Activated CD8-positive, alpha-beta T cell treated with anti-CD3 and anti-CD28 coated beads for 36 hours (primary cell): ENCODE data around the gene GCLC. TPM values are rescaled to one million over a fixed set of nuclear protein-coding genes. Genes with fewer than 3 reads are reported as not detected.
"Not testable (repeated sequence)": the region's sequence is repeated elsewhere in the genome, so short reads cannot be mapped to it uniquely, and the experiment has no call there.

Experiments
- ATAC-seq: fragments of 200-7000 bp; cut with Tn5 transposase; one replicate; pipeline ENCODE4 v1.10.0; 2021; ENCODE audit warnings: mild to moderate bottlenecking, moderate library complexity
- CTCF ChIA-PET: fragments of 350-600 bp; sonication (Branson Sonifier 250); formaldehyde crosslinking; loops from one replicate; lab custom pipeline; 2021; ENCODE audit warnings: antibody characterized with exemption; lab: Charles Lee
- POLR2A ChIA-PET: fragments of 350-600 bp; sonication (Branson Sonifier 250); formaldehyde crosslinking; loops from one replicate; lab custom pipeline; 2021; ENCODE audit warnings: antibody characterized with exemption; lab: Charles Lee
- DNase-seq: peaks from one replicate; pipeline ENCODE4 v3.0.0-alpha.2; 2020
- H3K27ac Mint-ChIP-seq: one replicate; pipeline ENCODE4 v1.8.0; 2021; ENCODE audit warnings: mild to moderate bottlenecking, mixed read lengths
- H3K27me3 Mint-ChIP-seq: one replicate; pipeline ENCODE4 v1.8.0; 2021; ENCODE audit warnings: mixed read lengths
- H3K36me3 Mint-ChIP-seq: one replicate; pipeline ENCODE4 v1.8.0; 2021; ENCODE audit warnings: low read depth, mixed read lengths
- H3K4me1 Mint-ChIP-seq: one replicate; pipeline ENCODE4 v1.8.0; 2021; ENCODE audit warnings: low read depth, mixed read lengths
- H3K4me3 Mint-ChIP-seq: one replicate; pipeline ENCODE4 v1.8.0; 2021; ENCODE audit warnings: mild to moderate bottlenecking, moderate library complexity, mixed read lengths
- H3K9me3 Mint-ChIP-seq: one replicate; pipeline ENCODE4 v1.8.0; 2021; ENCODE audit warnings: mixed read lengths
- intact Hi-C: fragments of 100-400 bp; cut with micrococcal nuclease; formaldehyde crosslinking; loops from one replicate; pipeline ENCODE4 v1.10.0; 2022
- total RNA-seq, 2 experiments: library from RNA; stranded (reverse); gene quantifications; one replicate each; pipeline ENCODE4 v1.2.3, GENCODE V29; 2021
- TF ChIP-seq, protein P1 (sequence below): fragments of 200-600 bp; IDR thresholded peaks from one replicate; pipeline ENCODE4 v1.8.0; 2022; ENCODE audit warnings: antibody characterized with exemption, mild to moderate bottlenecking

GCLC gene
- total RNA-seq, 2 experiments from 2014 or later: 17.0 to 18.6 TPM

DNA sequence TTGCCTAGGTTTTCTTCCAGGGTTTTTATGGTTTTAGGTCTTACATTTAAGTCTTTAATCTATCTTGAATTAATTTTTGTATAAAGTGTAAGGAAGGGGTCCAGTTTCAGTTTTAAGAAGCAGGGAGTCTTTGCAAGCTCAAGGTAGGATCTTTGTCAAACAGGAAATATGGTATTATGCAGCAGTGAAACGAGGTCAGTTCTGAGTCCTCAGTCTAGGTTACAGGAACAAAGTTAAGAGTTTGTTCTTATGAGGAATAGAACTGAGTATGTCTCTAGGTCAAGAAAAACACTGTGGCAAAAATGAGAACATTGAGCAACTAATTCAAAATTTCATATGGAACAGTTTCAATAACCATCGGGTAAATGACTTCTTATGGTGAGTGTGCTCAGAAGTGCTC, 63.6 kb downstream of the GCLC start:
- no peak for ATAC-seq
- no peak overlapping the region for H3K4me3 Mint-ChIP-seq
- TF ChIP-seq, protein P1, sequence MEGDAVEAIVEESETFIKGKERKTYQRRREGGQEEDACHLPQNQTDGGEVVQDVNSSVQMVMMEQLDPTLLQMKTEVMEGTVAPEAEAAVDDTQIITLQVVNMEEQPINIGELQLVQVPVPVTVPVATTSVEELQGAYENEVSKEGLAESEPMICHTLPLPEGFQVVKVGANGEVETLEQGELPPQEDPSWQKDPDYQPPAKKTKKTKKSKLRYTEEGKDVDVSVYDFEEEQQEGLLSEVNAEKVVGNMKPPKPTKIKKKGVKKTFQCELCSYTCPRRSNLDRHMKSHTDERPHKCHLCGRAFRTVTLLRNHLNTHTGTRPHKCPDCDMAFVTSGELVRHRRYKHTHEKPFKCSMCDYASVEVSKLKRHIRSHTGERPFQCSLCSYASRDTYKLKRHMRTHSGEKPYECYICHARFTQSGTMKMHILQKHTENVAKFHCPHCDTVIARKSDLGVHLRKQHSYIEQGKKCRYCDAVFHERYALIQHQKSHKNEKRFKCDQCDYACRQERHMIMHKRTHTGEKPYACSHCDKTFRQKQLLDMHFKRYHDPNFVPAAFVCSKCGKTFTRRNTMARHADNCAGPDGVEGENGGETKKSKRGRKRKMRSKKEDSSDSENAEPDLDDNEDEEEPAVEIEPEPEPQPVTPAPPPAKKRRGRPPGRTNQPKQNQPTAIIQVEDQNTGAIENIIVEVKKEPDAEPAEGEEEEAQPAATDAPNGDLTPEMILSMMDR: no peak
- H3K27me3 Mint-ChIP-seq: peaks cover 11% of the 10 kb centered on the region
- intact Hi-C loops: loop anchor here (5.0 kb wide), 1 partner anchor 44 kb away; no protein-coding TSS in a partner anchor
- H3K9me3 Mint-ChIP-seq: no peaks in the 10 kb centered on the region
- no peak overlapping the region for H3K27ac Mint-ChIP-seq
- H3K36me3 Mint-ChIP-seq: no peaks in the 10 kb centered on the region
- peaks cover 2% of the 10 kb centered on the region for H3K4me1 Mint-ChIP-seq
- no peak for DNase-seq
- ChIA-PET POLR2A (no interaction called here), CTCF (interaction anchor here (1.7 to 2.3 kb wide), 3 partner anchors 11 to 309 kb away, joined by 4 to 8 read pairs (median 7); no protein-coding TSS in a partner anchor)

DNA sequence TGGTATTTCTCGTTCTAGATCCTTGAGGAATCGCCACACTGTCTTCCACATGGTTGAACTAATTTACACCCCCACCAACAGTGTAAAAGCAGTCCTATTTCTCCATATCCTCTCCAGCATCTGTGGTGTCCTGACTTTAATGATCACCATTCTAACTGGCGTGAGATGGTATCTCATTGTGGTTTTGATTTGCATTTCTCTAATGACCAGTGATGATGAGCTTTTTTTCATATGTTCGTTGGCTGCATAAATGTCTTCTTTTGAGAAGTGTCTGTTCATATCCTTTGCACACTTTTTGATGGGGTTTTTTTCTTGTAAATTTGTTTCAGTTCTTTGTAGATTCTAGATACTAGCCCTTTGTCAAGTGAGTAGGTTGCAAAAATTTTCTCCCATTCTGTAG, 64.1 kb downstream of the GCLC start:
- H3K27me3 Mint-ChIP-seq, H3K4me3 Mint-ChIP-seq, ATAC-seq, H3K9me3 Mint-ChIP-seq, H3K4me1 Mint-ChIP-seq, DNase-seq, H3K27ac Mint-ChIP-seq, POLR2A ChIA-PET, H3K36me3 Mint-ChIP-seq: not testable (repeated sequence)
- intact Hi-C loops: loop anchor here (5.0 kb wide), 1 partner anchor 43 kb away; no protein-coding TSS in a partner anchor
- CTCF ChIA-PET: interaction anchor here (1.7 to 2.3 kb wide), 3 partner anchors 12 to 308 kb away, joined by 4 to 8 read pairs (median 7); no protein-coding TSS in a partner anchor

DNA sequence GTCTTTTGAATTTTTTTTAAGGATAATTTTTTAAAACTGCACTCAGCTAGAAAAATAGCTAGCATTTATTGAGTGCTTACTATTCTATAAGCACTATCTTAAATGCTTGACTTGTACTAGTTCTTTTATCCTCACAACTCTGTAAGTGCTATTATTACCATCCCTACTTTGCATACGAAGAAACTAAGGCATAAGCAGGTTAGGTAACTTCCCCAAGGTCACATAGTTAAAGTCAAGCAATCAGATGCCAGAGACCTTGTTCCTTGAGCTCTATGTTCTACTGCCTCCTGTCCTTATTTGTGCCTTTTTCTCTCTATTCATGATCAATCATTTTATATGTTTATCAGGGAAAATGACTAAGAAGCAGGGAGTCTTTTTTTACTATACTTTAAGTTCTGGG, 65.0 kb downstream of the GCLC start:
- peaks cover 9% of the 10 kb centered on the region for H3K27me3 Mint-ChIP-seq
- H3K4me3 Mint-ChIP-seq: no peak overlapping the region
- TF ChIP-seq, protein P1: no peak
- peaks cover 2% of the 10 kb centered on the region for H3K4me1 Mint-ChIP-seq
- CTCF ChIA-PET: interaction anchor here (1.2 to 2.3 kb wide), 5 partner anchors 13 to 307 kb away, joined by 3 to 8 read pairs (median 4); no protein-coding TSS in a partner anchor
- POLR2A ChIA-PET: no interaction called here
- H3K9me3 Mint-ChIP-seq: no peaks in the 10 kb centered on the region
- intact Hi-C loops: loop anchor here (5.0 kb wide), 1 partner anchor 43 kb away; no protein-coding TSS in a partner anchor
- no peaks in the 10 kb centered on the region for H3K36me3 Mint-ChIP-seq
- no peak for DNase-seq
- H3K27ac Mint-ChIP-seq: no peak overlapping the region
- ATAC-seq: no peak

DNA sequence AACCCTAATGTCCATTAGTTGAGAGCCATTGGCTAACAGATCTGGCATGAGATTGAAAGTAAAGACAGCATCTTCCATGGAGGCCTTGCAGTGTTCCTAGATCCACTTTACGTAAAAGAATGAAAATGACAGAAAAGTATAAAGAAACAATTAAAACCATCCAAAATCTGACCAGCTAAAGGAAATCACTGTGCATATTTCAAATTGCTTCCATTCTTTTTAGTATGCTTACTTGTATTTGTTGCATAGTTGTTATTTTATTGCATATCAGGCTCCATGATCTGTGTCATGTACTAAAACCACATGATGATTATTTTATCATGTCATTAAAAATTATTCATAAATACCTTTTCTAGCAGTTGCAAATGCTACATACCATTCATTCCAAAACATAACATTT, 67.9 kb downstream of the GCLC start:
- ChIA-PET CTCF (interaction anchor here (0.7 to 2.0 kb wide), 5 partner anchors 7 to 305 kb away, joined by 3 to 6 read pairs (median 4); no protein-coding TSS in a partner anchor), POLR2A (interaction anchor here (0.7 kb wide), 1 partner anchor 334 kb away, joined by 4 read pairs; no protein-coding TSS in a partner anchor)
- intact Hi-C loops: no loop called here
- no peaks in the 10 kb centered on the region for H3K36me3 Mint-ChIP-seq
- TF ChIP-seq, protein P1: no peak
- H3K27me3 Mint-ChIP-seq: no peaks in the 10 kb centered on the region
- DNase-seq (no peak), ATAC-seq (no peak)
- H3K4me3 Mint-ChIP-seq: no peak overlapping the region
- H3K27ac Mint-ChIP-seq: no peak overlapping the region
- no peaks in the 10 kb centered on the region for H3K9me3 Mint-ChIP-seq
- H3K4me1 Mint-ChIP-seq: no peaks in the 10 kb centered on the region

GRCh38 chr6:53474010-53474409, 70.9 kb downstream of the GCLC start:
- Mint-ChIP-seq H3K27ac (no peak overlapping the region), H3K36me3 (no peaks in the 10 kb centered on the region), H3K27me3 (no peaks in the 10 kb centered on the region), H3K9me3 (no peaks in the 10 kb centered on the region), H3K4me3 (no peak overlapping the region), H3K4me1 (no peaks in the 10 kb centered on the region)
- ATAC-seq (no peak), DNase-seq (no peak)
- CTCF ChIA-PET: interaction anchor here (2.5 kb wide), 1 partner anchor 10 kb away, joined by 8 read pairs; no protein-coding TSS in a partner anchor
- intact Hi-C loops: no loop called here
- POLR2A ChIA-PET: no interaction called here
- TF ChIP-seq, protein P1: no peak
